HG03520 (cell line): ENCODE data around the gene ZNF441.
"Not testable (repeated sequence)": the region's sequence is repeated elsewhere in the genome, so short reads cannot be mapped to it uniquely, and the experiment has no call there.

Experiments
- ATAC-seq: cut with Tn5 transposase; IDR thresholded peaks from one replicate; pipeline ENCODE4 v1.9.1; 2021; ENCODE audit warnings: mild to moderate bottlenecking, moderate library complexity; ENCODE audit not compliant: unreplicated experiment

Gene ZNF441

DNA sequence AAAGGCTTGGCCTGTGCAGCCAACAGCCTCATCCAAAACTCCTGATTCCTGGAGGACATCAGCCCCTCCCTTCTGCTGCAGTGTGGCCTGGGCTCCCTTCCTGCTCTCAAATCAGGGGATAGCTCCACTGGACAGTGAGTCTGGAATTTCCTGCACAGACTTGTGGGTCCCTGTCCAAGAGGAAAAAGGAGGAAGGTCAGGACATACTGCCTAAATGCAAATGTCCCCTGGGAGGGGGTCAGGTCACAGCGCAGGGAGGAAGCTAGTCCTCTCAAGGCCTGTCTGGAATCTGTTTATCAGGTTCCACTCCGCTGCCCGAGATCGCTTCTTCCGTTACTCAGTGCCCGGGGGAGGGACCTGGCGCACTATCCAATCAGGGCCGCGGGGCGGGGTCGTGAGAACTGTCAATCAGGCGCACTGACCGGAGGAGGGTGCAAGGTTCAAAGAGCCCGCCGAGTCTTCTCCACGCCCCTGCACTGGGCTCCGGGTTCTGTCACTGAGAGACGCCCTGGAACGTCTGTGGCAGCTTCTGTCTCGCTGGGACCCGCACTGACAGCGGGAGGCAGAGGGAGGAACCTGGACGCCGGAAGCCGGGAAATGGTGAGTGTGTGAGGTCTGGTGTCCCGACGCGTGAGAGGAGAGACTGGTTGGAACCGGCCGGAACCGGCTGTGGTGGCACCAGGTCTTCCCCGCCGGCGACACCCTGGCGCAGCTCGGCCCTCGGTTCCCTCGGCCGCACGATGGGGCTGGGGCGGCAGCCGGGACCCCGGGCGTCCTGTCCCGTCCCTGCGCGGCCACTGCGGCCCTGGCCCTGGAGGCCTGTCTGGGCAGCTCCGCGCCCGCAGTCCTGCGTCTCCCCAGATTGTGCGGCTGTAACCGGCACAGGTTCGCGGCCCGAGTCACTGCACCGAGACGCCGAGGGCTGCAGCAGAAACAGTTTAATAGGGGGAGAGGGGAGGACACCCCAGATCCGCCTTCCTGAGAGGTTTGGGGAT is at the start of gene ZNF441:
Gene ZNF441, plus strand, starts transcription at position 404 of the 995 bp plus-strand sequence. Its CDS starts 194 bp downstream, at position 598.
- peak; percentile 88 for ATAC-seq

DNA sequence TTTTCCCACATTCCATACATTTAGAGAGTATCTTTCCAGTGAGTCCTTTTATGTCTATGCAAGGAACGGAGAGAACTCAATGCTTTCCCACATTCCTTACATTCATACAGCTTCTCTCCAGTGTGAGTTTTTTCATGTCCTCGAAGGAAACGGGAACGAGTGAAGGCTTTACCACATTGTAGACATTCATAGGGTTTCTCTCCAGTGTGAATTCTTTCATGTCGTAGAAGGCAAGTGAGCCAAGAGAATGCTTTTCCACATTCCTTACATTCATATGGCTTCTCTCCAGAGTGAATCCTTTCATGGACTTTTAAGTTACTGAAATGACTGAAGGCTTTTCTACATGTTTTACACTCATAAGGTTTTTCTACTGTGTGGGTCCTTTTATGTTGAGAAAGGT is 45.1 kb upstream of the ZNF441 start:
- no peak for ATAC-seq

DNA sequence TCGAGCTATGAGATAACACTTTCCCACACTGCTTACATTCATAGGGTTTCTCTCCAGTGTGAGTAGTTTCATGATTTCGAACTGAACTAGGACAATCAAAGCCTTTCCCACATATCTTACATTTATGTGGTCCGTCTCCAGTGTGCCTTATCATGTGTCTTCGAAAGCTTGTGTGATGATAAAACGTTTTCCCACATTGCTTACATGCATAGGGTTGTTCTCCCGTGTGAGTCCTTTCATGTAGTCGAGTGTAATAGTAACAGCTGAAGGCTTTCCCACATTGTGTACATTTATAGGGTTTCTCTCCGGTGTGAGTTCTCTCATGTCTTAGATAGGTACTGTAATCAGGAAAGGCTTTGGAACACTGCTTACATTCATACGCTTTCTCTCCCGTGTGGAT is 44.4 kb upstream of the ZNF441 start:
- no peak for ATAC-seq

DNA sequence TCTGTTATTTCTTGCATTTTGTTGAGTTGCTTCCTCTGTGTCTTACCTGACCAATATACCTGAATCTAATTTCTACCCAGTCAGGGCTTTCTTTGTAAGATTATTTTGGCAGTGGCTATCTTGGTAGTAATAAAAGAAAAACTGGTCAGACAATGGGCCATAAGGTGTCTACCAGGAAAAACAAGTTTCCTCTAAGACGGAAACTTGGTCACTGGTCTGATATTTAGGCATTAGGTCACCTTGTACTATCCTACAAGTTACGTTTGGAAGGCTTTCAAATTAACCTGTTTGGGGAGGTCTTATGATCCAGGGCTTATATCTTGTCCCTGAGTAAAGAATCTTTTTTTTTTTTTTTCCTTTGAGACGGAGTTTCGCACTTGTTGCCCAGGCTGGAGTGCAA is 37.2 kb upstream of the ZNF441 start:
- ATAC-seq, result no peak

DNA sequence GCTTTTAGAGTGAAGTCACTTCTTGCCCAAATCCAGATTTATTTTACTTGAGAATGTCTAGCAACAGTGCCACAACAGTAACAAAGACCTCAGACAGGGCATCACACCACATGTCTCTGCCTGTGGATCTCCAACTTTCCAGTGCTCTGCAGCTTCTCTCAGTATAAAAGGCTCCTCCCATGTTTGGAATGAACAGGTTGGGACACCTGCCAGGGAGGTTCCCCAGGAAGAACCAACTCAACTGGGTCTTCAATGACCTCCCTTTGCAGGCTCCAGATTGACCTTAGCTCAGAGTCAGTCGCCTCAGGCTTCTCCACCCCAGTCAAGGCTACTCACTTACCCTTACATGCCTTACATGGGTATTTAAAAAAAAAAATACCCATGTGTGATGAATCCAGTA is 31.4 kb upstream of the ZNF441 start:
- ATAC-seq, result no peak

DNA sequence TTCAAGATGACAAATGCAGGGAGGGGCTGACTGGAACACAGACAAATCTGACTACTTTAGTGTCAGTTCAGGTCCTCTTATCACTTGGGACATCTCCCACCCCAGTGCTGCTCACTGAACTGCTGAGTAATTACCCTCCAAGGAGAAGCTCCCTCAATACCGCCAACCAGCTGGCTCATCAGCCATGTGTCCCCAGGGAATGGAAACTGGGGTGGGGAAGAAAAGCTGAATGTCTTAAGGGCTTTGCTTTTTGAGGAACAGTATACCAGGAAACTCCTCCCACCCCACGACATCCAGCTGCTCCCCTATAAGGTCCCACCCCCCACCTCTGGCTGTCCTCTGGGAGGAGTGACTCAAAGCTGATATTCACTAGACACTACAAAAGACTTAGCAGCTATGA is 30.1 kb upstream of the ZNF441 start:
- ATAC-seq, result no peak

DNA sequence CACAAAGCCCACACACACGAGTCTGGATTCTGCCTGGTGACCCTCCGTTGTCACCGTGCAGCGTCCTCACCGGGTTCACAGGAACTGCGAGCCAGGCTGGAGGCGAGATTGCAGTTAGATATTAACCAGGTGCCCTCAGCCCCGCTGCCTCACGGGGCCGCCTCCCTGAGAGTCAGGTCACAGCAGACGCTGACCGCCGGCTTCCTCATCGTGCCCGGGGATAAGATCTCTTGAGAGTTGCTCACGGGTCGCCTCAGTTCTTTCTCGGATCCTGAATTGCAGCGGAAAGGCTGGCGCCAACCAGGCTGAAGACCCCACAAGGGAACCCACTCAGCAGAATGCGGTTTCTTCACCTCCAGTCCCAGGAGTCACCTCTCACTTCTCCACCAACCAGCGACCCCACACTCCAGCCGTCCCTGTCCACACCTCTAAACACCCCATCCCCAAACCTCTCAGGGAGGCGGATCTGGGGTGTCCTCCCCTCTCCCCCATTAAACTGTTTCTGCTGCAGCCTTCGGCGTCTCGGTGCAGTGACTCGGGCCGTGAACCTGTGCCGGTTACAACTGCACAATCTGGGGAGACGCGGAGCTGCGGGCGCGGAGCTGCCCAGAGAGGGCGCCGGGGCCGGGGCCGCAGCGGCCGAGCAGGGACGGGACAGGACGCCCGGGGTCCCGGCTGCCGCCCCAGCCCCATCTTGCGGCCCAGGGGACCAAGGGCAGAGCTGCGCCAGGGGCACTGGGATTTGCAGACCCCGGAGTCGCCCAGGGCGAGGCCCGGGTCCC is 28.6 kb upstream of the ZNF441 start:
- peak; percentile 28 for ATAC-seq

DNA sequence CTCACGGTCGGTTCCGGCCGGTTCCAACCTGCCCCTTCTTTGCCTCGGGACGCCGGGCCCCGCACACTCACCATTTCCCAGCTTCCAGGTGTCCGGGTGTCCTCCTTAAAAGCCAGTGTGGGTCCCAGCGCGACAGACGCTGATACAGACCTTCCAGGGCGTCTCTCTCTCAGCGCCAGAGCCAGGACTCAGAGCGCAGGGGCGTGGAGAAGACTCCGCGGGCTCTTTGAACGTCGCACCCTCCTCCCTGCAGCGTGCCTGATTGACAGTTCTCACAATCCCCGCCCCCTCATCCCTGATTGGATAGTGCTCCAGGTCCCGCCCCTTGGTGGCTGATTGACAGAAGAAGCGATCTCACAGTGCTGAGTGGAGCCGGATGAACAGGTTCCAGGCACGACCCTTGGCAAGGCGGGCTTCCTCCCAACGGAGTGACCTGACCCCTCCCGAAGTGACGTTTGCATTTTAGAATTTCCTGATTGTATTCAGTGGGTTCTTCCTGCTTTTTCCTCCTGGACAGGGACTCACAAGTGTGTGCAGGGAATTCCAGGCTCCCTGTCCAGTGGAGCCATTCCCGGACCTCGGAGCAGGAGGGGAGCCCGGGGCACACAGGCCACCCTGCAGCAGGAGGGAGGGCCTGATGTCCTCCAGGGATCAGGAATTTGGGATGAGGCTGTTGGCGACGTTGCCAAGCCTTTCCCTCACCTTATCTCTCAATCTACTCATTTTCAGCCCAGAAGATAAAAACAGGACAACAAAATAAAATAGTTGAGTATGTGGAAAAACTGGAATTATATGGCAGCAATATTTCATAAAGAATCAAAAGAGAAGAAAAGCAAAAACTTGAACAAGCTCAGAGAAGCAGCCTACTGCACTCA is 27.8 kb upstream of the ZNF441 start, which contains the start of gene ZNF823:
Gene ZNF823, minus strand, starts transcription at position 201 of the 875 bp plus-strand sequence. Its CDS starts 127 bp downstream, at position 74.
- peak; percentile 91 for ATAC-seq

DNA sequence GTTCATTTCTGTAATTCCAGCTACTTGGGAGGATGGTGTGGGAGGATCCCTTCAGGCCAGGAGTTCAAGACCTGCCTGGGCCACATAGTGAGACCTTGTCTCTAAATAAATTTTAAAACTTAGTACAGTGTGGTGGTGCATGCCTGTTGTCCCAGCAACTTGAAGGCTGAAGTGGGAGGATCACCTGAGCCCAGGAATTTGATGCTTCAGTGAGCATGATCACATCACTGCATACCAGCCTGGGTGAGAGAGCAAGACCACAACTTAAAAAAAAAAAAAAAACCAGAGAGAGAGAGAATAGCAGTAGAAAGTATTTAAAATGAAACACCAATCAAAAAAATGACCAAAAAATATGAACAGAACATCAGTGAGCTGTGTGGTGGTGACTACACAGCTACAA is 20.9 kb upstream of the ZNF441 start:
- no peak for ATAC-seq

DNA sequence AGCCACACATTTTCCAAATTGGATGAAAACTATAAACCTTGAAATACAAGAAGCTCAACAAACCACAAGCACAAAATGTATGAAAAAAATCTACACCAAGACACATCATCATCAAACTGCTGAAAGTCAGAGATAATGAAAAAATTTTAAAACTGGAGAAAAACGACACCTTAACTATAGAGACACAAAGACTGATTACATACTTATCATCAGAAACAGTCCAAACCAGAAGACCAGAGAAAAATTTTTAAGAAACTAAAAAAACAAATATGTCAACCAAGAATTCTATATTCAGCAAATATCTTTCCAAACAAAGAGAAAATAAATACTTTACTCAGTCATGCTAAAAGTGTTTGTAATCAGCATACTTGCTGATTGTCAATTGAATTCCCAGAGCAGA is 19.5 kb upstream of the ZNF441 start:
- no peak for ATAC-seq

DNA sequence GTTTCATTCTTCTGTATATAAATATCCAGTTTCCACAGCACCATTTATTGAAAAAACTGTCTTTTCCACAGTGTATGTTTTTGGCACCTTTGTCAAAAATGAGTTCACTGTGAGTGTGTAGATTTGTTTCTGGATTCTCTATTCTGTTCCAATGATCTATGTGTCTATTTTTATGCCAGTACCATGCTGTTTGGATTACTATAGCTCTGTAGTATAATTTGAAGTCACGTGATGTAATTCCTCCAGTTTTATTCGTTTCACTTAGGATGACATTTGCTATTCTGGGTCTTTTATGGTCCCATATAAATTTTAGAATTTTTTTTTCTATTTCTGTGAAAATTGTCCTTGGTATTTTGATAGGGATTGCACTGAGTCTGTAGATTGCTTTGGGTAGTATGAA is 17.0 kb upstream of the ZNF441 start:
- ATAC-seq, result no peak

DNA sequence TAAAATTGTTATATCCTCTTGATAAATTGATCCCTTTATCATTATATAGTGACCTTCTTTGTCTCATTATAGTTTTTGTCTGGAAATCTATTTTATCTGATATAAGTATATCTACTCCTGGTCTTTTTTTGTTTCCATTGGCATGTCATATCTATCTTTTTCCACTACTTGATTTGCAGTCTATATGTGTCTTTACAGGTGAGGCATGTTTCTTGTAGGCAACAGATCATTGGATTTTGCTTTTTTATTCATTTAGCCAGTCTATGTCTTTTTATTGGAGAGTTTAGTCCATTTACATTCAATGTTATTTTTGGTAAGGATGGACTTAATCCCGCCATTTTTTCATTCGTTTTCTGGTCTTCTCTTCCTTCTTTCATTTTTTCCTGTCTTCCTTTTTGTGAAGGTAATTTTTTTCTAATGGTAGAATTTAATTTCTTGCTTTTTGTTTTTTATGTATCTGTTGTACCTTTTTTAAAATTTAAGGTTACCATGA is 14.5 kb upstream of the ZNF441 start:
- no peak for ATAC-seq

DNA sequence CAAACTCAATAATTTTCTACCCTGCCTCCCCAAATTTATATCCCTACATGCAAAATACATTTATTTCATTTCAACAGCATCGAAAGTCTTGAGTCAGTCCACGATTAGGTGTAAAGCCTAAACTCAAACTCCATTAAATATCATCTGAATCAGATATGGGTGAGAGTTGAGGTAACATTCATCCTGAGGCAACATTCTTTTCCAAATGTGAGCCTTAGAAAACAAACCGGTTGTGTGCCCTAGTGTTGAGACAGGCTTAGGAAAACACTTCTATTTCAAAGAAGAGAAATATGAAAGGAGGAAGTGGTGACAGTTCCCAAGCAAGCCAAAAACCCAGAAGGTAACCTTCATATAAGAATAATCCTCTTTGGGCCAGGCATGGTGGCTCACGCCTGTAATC is 12.1 kb upstream of the ZNF441 start:
- no peak for ATAC-seq

DNA sequence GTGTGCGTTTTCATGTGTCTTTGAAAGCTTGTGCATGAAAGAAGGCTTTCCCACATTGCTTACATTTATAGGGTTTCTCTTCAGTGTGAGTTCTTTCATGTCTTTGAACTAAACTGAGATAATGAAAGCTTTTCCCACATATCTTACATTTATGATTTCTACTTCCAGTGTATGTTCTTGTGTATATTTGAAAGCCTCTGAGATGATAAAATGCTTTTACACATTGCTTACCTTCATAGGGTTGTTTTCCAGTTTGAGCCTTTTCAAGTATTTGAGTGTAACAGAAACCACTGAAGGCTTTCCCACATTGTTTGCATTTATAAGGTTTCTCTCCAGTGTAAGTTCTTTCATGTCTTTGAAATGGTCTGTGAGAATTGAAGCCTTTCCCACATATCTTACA is 9.8 kb upstream of the ZNF441 start:
- ATAC-seq, result no peak

DNA sequence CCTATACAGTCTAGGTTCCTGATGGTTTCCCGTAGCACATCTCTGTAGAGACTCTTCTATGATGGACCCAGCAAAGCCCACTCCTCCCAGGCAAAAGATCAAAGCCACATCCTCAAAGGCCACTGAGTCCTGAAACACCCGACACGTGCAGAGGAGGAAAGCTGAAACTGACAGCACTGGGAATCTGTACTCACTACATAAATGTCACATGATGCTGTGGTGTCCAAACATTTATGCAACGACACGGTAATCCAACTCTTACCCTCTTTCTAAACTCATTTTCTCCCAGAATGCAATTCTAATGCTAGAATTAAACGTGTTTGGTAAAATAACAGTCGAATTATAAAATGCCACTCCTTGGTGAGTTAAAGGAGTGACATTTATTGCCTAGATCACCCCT is 7.0 kb upstream of the ZNF441 start:
- no peak for ATAC-seq

DNA sequence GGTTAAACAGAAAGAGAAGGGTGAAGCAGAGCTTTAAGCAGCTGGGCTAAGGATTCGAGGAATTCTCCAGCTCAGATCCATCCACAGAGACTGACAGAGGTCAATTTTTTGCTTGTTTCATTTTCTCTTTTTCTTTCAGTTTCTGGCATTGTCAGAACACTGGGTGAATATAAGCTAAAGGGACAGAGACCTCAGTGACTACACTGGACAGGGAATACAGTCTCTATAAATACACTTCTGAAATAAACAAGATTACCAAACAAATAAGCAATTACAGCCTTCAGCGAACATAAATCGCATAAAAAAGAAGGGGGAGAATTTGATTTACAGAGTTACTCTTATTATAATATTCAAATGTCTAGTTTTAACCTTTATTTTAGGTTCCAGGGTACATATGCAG is 3.7 kb upstream of the ZNF441 start:
- ATAC-seq, result no peak

DNA sequence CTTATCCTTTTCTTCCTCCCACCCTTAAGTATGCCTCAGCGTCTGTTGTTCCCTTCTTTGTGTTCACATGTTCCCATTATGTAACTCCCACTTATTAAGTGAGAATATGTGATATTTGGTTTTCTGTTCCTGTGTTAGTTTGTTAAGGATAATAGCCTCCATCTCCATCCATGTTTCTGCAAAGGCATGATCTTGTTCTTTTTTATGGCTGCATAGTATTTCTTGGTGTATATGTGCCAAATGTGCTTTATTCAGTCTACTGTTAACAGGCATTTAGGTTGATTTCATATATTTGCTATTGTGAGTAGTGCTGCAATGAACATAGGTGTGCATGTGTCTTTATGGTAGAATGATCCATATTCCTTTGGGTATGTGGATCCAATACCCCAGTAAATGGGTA is 3.2 kb upstream of the ZNF441 start:
- no peak for ATAC-seq

DNA sequence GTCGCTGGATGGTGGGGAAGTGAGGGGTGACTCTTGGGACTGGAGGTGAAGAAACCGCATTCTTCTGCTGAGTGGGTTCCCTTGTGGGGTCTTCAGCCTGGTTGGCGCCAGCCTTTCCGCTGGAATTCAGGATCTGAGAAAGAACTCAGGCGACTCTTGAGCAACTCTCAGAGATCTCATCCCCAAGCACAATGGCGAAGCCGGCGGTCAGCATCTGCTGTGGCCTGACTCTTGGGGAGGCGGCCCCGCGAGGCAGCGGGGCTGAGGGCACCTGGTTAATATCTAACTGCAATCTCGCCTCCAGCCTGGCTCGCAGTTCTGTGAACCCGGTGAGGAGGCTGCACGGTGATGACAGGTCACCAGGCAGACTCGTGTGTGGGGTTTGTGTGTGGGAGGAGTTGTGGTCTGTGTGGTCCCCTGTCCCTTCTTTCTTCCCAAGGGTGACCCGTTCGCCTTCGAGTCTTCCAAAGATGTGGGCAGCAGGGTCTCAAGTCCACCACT is 883 bp downstream of the ZNF441 start:
- ATAC-seq, result no peak

DNA sequence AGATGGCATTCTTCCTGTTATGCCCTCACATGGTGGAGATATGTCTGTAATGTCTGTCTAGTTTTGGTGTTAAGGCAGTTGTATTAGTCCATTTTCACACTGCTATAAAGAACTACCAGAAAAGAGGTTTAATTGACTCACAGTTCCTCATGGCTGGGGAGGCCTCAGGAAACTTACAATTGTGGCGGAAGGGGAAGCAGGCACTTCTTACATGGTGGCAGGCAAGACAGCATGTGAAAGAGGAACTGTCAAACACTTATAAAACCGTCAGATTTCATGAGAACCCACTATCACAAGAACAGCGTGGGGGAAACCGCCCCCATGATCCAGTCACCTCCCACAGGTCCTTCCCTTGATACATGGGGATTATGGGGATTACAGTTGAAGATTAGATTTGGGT is 3.2 kb downstream of the ZNF441 start:
- no peak for ATAC-seq

DNA sequence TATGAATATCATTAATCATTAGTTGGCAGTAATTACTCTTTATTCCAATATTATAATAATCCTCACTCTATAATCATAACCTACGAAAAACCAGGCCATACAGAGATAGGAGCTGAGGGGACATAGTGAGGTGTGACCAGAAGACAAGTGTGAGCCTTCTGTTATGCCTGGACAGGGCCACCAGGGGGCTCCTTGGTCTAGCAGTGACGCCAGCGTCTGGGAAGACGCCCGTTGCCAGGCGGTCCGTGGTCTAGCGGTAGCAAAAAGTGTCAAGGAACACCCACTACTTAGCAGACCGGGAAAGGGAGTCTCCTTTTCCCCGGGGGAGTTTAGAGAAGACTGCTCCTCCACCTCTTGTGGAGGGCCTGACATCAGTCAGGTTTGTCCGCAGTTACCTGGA is 4.7 kb downstream of the ZNF441 start:
- not testable (repeated sequence) for ATAC-seq
